HEK293T (cell line): Measurements from ENCODE around the gene REV1.

Experiments used
- BHLHE40 ChIP-seq: fragments of 450-650 bp; IDR thresholded peaks from 2 replicates; pipeline ENCODE4 v1.6.1; 2016; ENCODE audit warnings: mild to moderate bottlenecking, moderate library complexity, borderline replicate concordance
- CTBP1 ChIP-seq: fragments of 450-650 bp; IDR thresholded peaks from 2 replicates; pipeline ENCODE4 v1.6.1; 2016; ENCODE audit warnings: borderline replicate concordance
- ELF4 ChIP-seq: fragments of 450-650 bp; IDR thresholded peaks from 2 replicates; pipeline ENCODE4 v1.6.1; 2017; ENCODE audit warnings: antibody characterized with exemption
- FOXA1 ChIP-seq: fragments of 450-650 bp; IDR thresholded peaks from 2 replicates; pipeline ENCODE4 v1.6.1; 2016; ENCODE audit warnings: mild to moderate bottlenecking
- FOXK2 ChIP-seq: fragments of 450-650 bp; IDR thresholded peaks from 2 replicates; pipeline ENCODE4 v1.6.1; 2016; ENCODE audit warnings: mild to moderate bottlenecking

GRCh38 chr2:99485824-99486223 is 4.0 kb downstream of the REV1 start:
- no peak for TF ChIP-seq FOXA1
- no peak for TF ChIP-seq ELF4
- TF ChIP-seq CTBP1: no peak
- no peak for TF ChIP-seq FOXK2
- no peak for TF ChIP-seq BHLHE40
